Subcutaneous abdominal adipose tissue (tissue), 5 donors: ENCODE measurements around the gene FAM168B.

Experiments used
- H3K27ac ChIP-seq: one replicate; pipeline ENCODE4 v1.7.0; 2013; ENCODE audit warnings: low read depth, mild to moderate bottlenecking, inconsistent platforms, low read length, moderate library complexity
- H3K27me3 ChIP-seq, 5 donors: one replicate each; pipeline ENCODE4 v1.7.0; 2013; ENCODE audit warnings: low read length in 5 of 5, inconsistent platforms in 1 of 5; ENCODE audit not compliant: control insufficient read depth in 5 of 5, insufficient read depth in 4 of 5
- H3K36me3 ChIP-seq, 5 donors: one replicate each; pipeline ENCODE4 v1.7.0; 2013; ENCODE audit warnings: low read length in 5 of 5; ENCODE audit not compliant: control insufficient read depth in 5 of 5, insufficient read depth in 5 of 5
- H3K4me1 ChIP-seq, 5 donors: one replicate each; pipeline ENCODE4 v1.7.0; 2013; ENCODE audit warnings: low read length in 5 of 5, mild to moderate bottlenecking in 3 of 5, moderate library complexity in 1 of 5; ENCODE audit not compliant: control insufficient read depth in 5 of 5, insufficient read depth in 5 of 5
- H3K4me3 ChIP-seq, 5 donors: one replicate each; pipeline ENCODE4 v1.7.0; 2013; ENCODE audit warnings: low read length in 5 of 5, low read depth in 1 of 5
- H3K9ac ChIP-seq, 5 donors: one replicate each; pipeline ENCODE4 v1.7.0; 2013; ENCODE audit warnings: low read length in 5 of 5, mild to moderate bottlenecking in 4 of 5, moderate library complexity in 3 of 5
- H3K9me3 ChIP-seq, 5 donors: one replicate each; pipeline ENCODE4 v1.7.0; 2013; ENCODE audit warnings: low read length in 5 of 5; ENCODE audit not compliant: control insufficient read depth in 5 of 5
- donor health status: healthy.
- donor health status: healthy.
- donor health status: healthy.
- donor health status: healthy.
- donor health status: healthy.

Gene FAM168B

GRCh38 chr2:131035826-131036231 lies 57.4 kb downstream of the FAM168B start:
- no peak overlapping the region for H3K9ac ChIP-seq
- peaks cover 0 to 3% (median 0%) of the 10 kb centered on the region in 5 donors for H3K36me3 ChIP-seq
- no peaks in the 10 kb centered on the region for H3K9me3 ChIP-seq
- H3K27ac ChIP-seq: no peak overlapping the region
- peaks cover 0 to 16% (median 11%) of the 10 kb centered on the region in 5 donors for H3K27me3 ChIP-seq
- peaks cover 0 to 35% (median 19%) of the 10 kb centered on the region in 5 donors for H3K4me1 ChIP-seq
- H3K4me3 ChIP-seq: peak overlapping the region; percentile 19 to 67 (median 54)

GRCh38 chr2:131035112-131035825 lies 58.0 kb downstream of the FAM168B start:
- Histone ChIP-seq H3K27me3 (peaks cover 0 to 15% (median 11%) of the 10 kb centered on the region in 5 donors), H3K9ac (no peak overlapping the region), H3K36me3 (peaks cover 0 to 3% (median 0%) of the 10 kb centered on the region in 5 donors), H3K27ac (no peak overlapping the region), H3K9me3 (no peaks in the 10 kb centered on the region), H3K4me3 (peak overlapping the region; percentile 46 to 67 (median 54)), H3K4me1 (peaks cover 0 to 30% (median 19%) of the 10 kb centered on the region in 5 donors)

- H3K27me3 ChIP-seq: peaks cover 0 to 12% (median 10%) of the 10 kb centered on the region in 5 donors
- peaks cover 0 to 22% (median 14%) of the 10 kb centered on the region in 5 donors for H3K4me1 ChIP-seq
- H3K36me3 ChIP-seq: peaks cover 0 to 3% (median 0%) of the 10 kb centered on the region in 5 donors
- peak overlapping the region; percentile 40 to 67 (median 54) for H3K4me3 ChIP-seq
- H3K9ac ChIP-seq: peak overlapping the region in 1 of 5 donors; percentile 3
- no peak overlapping the region for H3K27ac ChIP-seq
- no peaks in the 10 kb centered on the region for H3K9me3 ChIP-seq
Measured at GRCh38 chr2:131034122-131035051, 58.9 kb downstream of the FAM168B start.

- H3K27me3 ChIP-seq: peaks cover 0 to 13% (median 10%) of the 10 kb centered on the region in 5 donors
- no peak overlapping the region for H3K9ac ChIP-seq
- H3K36me3 ChIP-seq: no peaks in the 10 kb centered on the region
- no peak overlapping the region for H3K27ac ChIP-seq
- no peaks in the 10 kb centered on the region for H3K9me3 ChIP-seq
- H3K4me3 ChIP-seq: no peak overlapping the region
- H3K4me1 ChIP-seq: peaks cover 0 to 17% (median 14%) of the 10 kb centered on the region in 5 donors
Measured at GRCh38 chr2:131033786-131034121, 59.5 kb downstream of the FAM168B start.

- Histone ChIP-seq H3K4me1 (peaks cover 0 to 17% (median 14%) of the 10 kb centered on the region in 5 donors), H3K4me3 (no peak overlapping the region), H3K27me3 (peaks cover 0 to 20% (median 10%) of the 10 kb centered on the region in 5 donors), H3K36me3 (no peaks in the 10 kb centered on the region), H3K9ac (no peak overlapping the region), H3K27ac (no peak overlapping the region), H3K9me3 (peaks cover 3 to 10% (median 7%) of the 10 kb centered on the region in 5 donors)
Measured at GRCh38 chr2:131032393-131032836, 60.8 kb downstream of the FAM168B start.

- Histone ChIP-seq H3K36me3 (no peaks in the 10 kb centered on the region), H3K9me3 (peaks cover 6 to 10% (median 8%) of the 10 kb centered on the region in 5 donors), H3K27ac (no peak overlapping the region), H3K9ac (no peak overlapping the region), H3K4me3 (no peak overlapping the region), H3K27me3 (peaks cover 0 to 16% (median 10%) of the 10 kb centered on the region in 5 donors), H3K4me1 (peaks cover 0 to 17% (median 14%) of the 10 kb centered on the region in 5 donors)
Measured at GRCh38 chr2:131031875-131032274, 61.4 kb downstream of the FAM168B start.

GRCh38 chr2:131031431-131031841 lies 61.8 kb downstream of the FAM168B start:
- peaks cover 6 to 11% (median 8%) of the 10 kb centered on the region in 5 donors for H3K9me3 ChIP-seq
- peaks cover 0 to 13% (median 10%) of the 10 kb centered on the region in 5 donors for H3K27me3 ChIP-seq
- H3K9ac ChIP-seq: no peak overlapping the region
- no peak overlapping the region for H3K4me3 ChIP-seq
- peaks cover 0 to 17% (median 14%) of the 10 kb centered on the region in 5 donors for H3K4me1 ChIP-seq
- no peak overlapping the region for H3K27ac ChIP-seq
- H3K36me3 ChIP-seq: no peaks in the 10 kb centered on the region

GRCh38 chr2:131030478-131030971 lies 62.7 kb downstream of the FAM168B start:
- Histone ChIP-seq H3K36me3 (no peaks in the 10 kb centered on the region), H3K27ac (no peak overlapping the region), H3K4me1 (peaks cover 0 to 11% (median 8%) of the 10 kb centered on the region in 5 donors), H3K9ac (no peak overlapping the region), H3K9me3 (peaks cover 6 to 11% (median 8%) of the 10 kb centered on the region in 5 donors), H3K27me3 (peaks cover 0 to 10% (median 5%) of the 10 kb centered on the region in 5 donors), H3K4me3 (no peak overlapping the region)

GRCh38 chr2:131029812-131030211 lies 63.4 kb downstream of the FAM168B start:
- Histone ChIP-seq H3K4me3 (no peak overlapping the region), H3K4me1 (peaks cover 0 to 9% (median 6%) of the 10 kb centered on the region in 5 donors), H3K9me3 (peaks cover 6 to 11% (median 8%) of the 10 kb centered on the region in 5 donors), H3K27me3 (peaks cover 0 to 10% (median 5%) of the 10 kb centered on the region in 5 donors), H3K36me3 (no peaks in the 10 kb centered on the region), H3K9ac (no peak overlapping the region), H3K27ac (no peak overlapping the region)
